Ovary (tissue), 3 donors: Measurements from ENCODE around the gene NOTCH4.

ENCODE experiments used
- EP300 ChIP-seq: sonication (generic); formaldehyde crosslinking; IDR thresholded peaks from one replicate; pipeline ENCODE4 v1.6.1; 2017; ENCODE audit warnings: antibody characterized with exemption
- TF ChIP-seq, protein P1 (sequence below), 3 donors: fragments of 450-650 bp in 2 of 3; fragments of 200-600 bp in 1 of 3; IDR thresholded peaks; one replicate each; pipeline versions ENCODE4 v1.5.1 to v1.8.0; 2016 to 2022; ENCODE audit warnings: antibody characterized with exemption in 3 of 3, mild to moderate bottlenecking in 1 of 3
- donor health status: DM: no; HTN: no; CAD: no.

DNA sequence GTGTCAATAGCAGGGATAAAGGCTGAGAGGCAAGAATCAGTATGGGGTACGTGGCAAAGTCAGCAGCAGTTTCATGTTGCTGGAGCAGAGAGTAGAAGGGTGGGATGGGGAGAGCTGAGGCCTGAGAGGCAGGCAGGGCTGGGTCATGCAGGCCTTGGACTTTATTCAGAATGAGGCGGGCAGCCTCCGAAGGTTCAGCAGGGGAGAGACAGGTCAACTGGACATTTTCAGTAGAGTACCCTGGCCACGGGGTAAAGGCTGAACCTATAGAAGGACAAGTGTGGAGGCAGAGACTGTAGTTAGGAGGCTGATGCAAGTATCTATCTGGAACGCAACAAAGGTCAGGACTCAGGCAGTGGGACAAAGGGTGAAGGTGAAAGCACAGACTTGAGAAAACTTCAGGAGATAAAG is 13.7 kb downstream of the NOTCH4 start:
- TF ChIP-seq, protein P1, sequence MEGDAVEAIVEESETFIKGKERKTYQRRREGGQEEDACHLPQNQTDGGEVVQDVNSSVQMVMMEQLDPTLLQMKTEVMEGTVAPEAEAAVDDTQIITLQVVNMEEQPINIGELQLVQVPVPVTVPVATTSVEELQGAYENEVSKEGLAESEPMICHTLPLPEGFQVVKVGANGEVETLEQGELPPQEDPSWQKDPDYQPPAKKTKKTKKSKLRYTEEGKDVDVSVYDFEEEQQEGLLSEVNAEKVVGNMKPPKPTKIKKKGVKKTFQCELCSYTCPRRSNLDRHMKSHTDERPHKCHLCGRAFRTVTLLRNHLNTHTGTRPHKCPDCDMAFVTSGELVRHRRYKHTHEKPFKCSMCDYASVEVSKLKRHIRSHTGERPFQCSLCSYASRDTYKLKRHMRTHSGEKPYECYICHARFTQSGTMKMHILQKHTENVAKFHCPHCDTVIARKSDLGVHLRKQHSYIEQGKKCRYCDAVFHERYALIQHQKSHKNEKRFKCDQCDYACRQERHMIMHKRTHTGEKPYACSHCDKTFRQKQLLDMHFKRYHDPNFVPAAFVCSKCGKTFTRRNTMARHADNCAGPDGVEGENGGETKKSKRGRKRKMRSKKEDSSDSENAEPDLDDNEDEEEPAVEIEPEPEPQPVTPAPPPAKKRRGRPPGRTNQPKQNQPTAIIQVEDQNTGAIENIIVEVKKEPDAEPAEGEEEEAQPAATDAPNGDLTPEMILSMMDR (IDR thresholded peaks at IDR 0.05) = no peak
- TF ChIP-seq EP300 = no peak
